Caco-2 (cell line): ENCODE measurements around the gene RPUSD1. TPM values are rescaled to one million over a fixed set of nuclear protein-coding genes. Genes with fewer than 3 reads are reported as not detected.

Source experiments
- BruUV-seq: library from RNA; stranded (reverse); fragments of 400-500 nt; replicated peaks from 2 replicates; lab custom pipeline; 2021; lab: Mats Ljungman, UMichigan
- CTCF ChIA-PET: fragments of 300-600 bp; sonication (Branson Sonifier 250); formaldehyde crosslinking; loops from one replicate; lab custom pipeline; 2022; ENCODE audit warnings: antibody characterized with exemption; lab: Charles Lee
- POLR2A ChIA-PET: fragments of 300-600 bp; sonication (Branson Sonifier 250); formaldehyde crosslinking; loops from one replicate; lab custom pipeline; 2022; ENCODE audit warnings: antibody characterized with exemption; lab: Charles Lee
- DNase-seq, 2 experiments: peaks; one replicate each; pipeline versions ENCODE4 v3.0.0 to v3.0.0-alpha.2; 2020 to 2022
- H3K27me3 ChIP-seq: replicated peaks from 2 replicates; pipeline ENCODE4 v1.6.0; 2011; ENCODE audit warnings: low read length; ENCODE audit not compliant: control insufficient read depth, insufficient read depth
- H3K36me3 ChIP-seq: 2 replicates; pipeline ENCODE4 v1.5.1; 2011; ENCODE audit warnings: low read length; ENCODE audit not compliant: control insufficient read depth, insufficient read depth
- H3K4me1 ChIP-seq: fragments of 250-450 bp; sonication (Bioruptor Pico); 2 replicates; pipeline ENCODE4 v1.5.1; 2020; ENCODE audit warnings: mild to moderate bottlenecking
- H3K4me3 ChIP-seq: 2 replicates; pipeline ENCODE4 v1.5.1; 2011; ENCODE audit warnings: low read depth, mild to moderate bottlenecking, control low read depth, low read length
- H3K9me3 ChIP-seq: fragments of 250-450 bp; sonication (Bioruptor Pico); 2 replicates; pipeline ENCODE4 v1.5.1; 2020; ENCODE audit warnings: mild to moderate bottlenecking, moderate library complexity
- H3K27ac Mint-ChIP-seq: one replicate; pipeline ENCODE4 v1.8.0; 2022; ENCODE audit warnings: mixed read lengths; ENCODE audit not compliant: unreplicated experiment
- H3K27me3 Mint-ChIP-seq: one replicate; pipeline ENCODE4 v1.8.0; 2022; ENCODE audit warnings: mixed read lengths; ENCODE audit not compliant: insufficient read depth, unreplicated experiment
- H3K36me3 Mint-ChIP-seq: one replicate; pipeline ENCODE4 v1.8.0; 2022; ENCODE audit warnings: mild to moderate bottlenecking, mixed read lengths; ENCODE audit not compliant: insufficient read depth, unreplicated experiment
- H3K4me1 Mint-ChIP-seq: one replicate; pipeline ENCODE4 v1.8.0; 2022; ENCODE audit warnings: low read depth, mixed read lengths; ENCODE audit not compliant: unreplicated experiment
- H3K4me3 Mint-ChIP-seq: one replicate; pipeline ENCODE4 v1.8.0; 2022; ENCODE audit warnings: mild to moderate bottlenecking, moderate library complexity, mixed read lengths; ENCODE audit not compliant: unreplicated experiment
- H3K9me3 Mint-ChIP-seq: one replicate; pipeline ENCODE4 v1.8.0; 2022; ENCODE audit warnings: mixed read lengths; ENCODE audit not compliant: unreplicated experiment
- CTCF ChIP-seq, 2 experiments: fragments of 200-600 bp in 1 of 2; IDR thresholded peaks; 1 replicate in 1 of 2; 2 replicates in 1 of 2; pipeline versions ENCODE4 v1.5.1 to v1.8.0; 2011 to 2022; ENCODE audit warnings: antibody characterized with exemption in 1 of 2, control low read depth in 1 of 2, inconsistent platforms in 1 of 2, low read depth in 1 of 2, low read length in 1 of 2, mild to moderate bottlenecking in 1 of 2, moderate library complexity in 1 of 2; ENCODE audit not compliant: insufficient read depth in 1 of 2, severe bottlenecking in 1 of 2, unreplicated experiment in 1 of 2
- intact Hi-C: fragments of 100-400 bp; cut with micrococcal nuclease; formaldehyde crosslinking; loops from one replicate; pipeline ENCODE4 v1.10.0; 2022; ENCODE audit not compliant: unreplicated experiment
- total RNA-seq: library from RNA; stranded (reverse); gene quantifications from 2 replicates; pipeline ENCODE4 v1.2.3, GENCODE V29; 2022

RPUSD1 gene
- total RNA-seq, 1 experiment from 2014 or later = 44.0 TPM

DNA sequence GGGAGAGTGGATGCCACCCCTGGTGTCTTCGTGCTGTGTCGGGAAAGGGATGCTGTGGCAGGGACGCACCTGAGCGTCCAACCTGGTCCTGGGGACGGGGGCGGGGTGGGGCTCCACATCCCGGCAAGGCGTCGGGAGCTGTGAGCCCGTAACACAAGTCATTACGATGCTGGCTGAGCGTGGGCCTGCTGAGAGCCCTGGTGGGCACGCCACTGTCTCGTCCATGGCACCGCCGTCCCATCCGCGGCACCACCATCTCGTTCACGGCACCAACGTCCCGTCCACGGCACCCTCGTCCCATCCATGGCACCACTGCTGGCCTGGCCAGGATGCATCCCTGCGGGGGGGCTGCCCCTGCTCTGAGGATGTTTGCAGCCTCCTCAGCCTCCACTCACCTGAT is 36.4 kb upstream of the RPUSD1 start:
- Histone ChIP-seq H3K27me3 (no peaks in the 10 kb centered on the region), H3K4me3 (no peak overlapping the region), H3K9me3 (no peaks in the 10 kb centered on the region), H3K4me1 (no peaks in the 10 kb centered on the region), H3K36me3 (no peaks in the 10 kb centered on the region)
- intact Hi-C loops = no loop called here
- no peak for TF ChIP-seq CTCF (IDR thresholded peaks at IDR 0.05; ENCODE audit: insufficient read depth in 1 of 2, low read depth in 1 of 2, low read length in 1 of 2, severe bottlenecking in 1 of 2, unreplicated experiment in 1 of 2)
- no peaks in the 10 kb centered on the region for H3K36me3 Mint-ChIP-seq
- CTCF ChIA-PET = no interaction called here
- no peaks in the 10 kb centered on the region for H3K27me3 Mint-ChIP-seq
- H3K4me1 Mint-ChIP-seq = no peaks in the 10 kb centered on the region
- no peak overlapping the region for H3K27ac Mint-ChIP-seq
- DNase-seq = no peak
- no peaks in the 10 kb centered on the region for H3K9me3 Mint-ChIP-seq
- POLR2A ChIA-PET = no interaction called here
- no peak overlapping the region for H3K4me3 Mint-ChIP-seq
- no TSS peak for BruUV-seq

DNA sequence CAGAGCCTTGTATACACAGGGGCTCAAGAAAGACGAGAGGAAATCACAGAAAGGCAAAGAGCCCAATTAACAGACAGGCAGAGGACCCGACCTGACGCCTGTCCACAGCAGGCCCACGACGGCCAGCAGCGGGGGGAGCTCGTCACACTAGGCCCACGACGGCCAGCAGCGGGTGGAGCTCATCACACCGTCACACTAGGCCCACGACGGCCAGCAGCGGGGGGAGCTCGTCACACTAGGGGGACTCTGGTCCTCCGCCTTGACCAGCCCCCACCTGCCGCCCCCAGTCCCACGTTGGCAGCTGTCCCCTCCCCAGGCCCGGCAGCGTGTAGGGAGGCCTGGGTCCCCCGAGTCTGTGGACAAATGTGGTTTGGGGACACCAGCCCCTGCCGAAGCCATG is 36.0 kb upstream of the RPUSD1 start:
- no peak overlapping the region for H3K27ac Mint-ChIP-seq
- Histone ChIP-seq H3K4me1 (no peaks in the 10 kb centered on the region), H3K9me3 (no peaks in the 10 kb centered on the region), H3K36me3 (no peaks in the 10 kb centered on the region), H3K27me3 (no peaks in the 10 kb centered on the region), H3K4me3 (no peak overlapping the region)
- CTCF ChIA-PET = no interaction called here
- H3K9me3 Mint-ChIP-seq = no peaks in the 10 kb centered on the region
- no peak overlapping the region for H3K4me3 Mint-ChIP-seq
- POLR2A ChIA-PET = no interaction called here
- TF ChIP-seq CTCF (IDR thresholded peaks at IDR 0.05; ENCODE audit: insufficient read depth in 1 of 2, low read depth in 1 of 2, low read length in 1 of 2, severe bottlenecking in 1 of 2, unreplicated experiment in 1 of 2) = no peak
- H3K4me1 Mint-ChIP-seq = no peaks in the 10 kb centered on the region
- no TSS peak for BruUV-seq
- intact Hi-C loops = no loop called here
- no peaks in the 10 kb centered on the region for H3K36me3 Mint-ChIP-seq
- H3K27me3 Mint-ChIP-seq = no peaks in the 10 kb centered on the region
- no peak for DNase-seq

- H3K36me3 Mint-ChIP-seq = no peaks in the 10 kb centered on the region
- CTCF ChIA-PET = no interaction called here
- H3K27me3 ChIP-seq = no peaks in the 10 kb centered on the region
- no peaks in the 10 kb centered on the region for H3K36me3 ChIP-seq
- H3K27me3 Mint-ChIP-seq = no peaks in the 10 kb centered on the region
- no peak overlapping the region for H3K4me3 ChIP-seq
- no peaks in the 10 kb centered on the region for H3K4me1 ChIP-seq
- intact Hi-C loops = no loop called here
- no peaks in the 10 kb centered on the region for H3K4me1 Mint-ChIP-seq
- no peaks in the 10 kb centered on the region for H3K9me3 Mint-ChIP-seq
- no TSS peak for BruUV-seq
- H3K27ac Mint-ChIP-seq = no peak overlapping the region
- H3K9me3 ChIP-seq = no peaks in the 10 kb centered on the region
- DNase-seq = no peak
- no peak for TF ChIP-seq CTCF (IDR thresholded peaks at IDR 0.05; ENCODE audit: insufficient read depth in 1 of 2, low read depth in 1 of 2, low read length in 1 of 2, severe bottlenecking in 1 of 2, unreplicated experiment in 1 of 2)
- no peak overlapping the region for H3K4me3 Mint-ChIP-seq
- POLR2A ChIA-PET = no interaction called here
Observed at GRCh38 chr16:822909-823297, 34.7 kb upstream of the RPUSD1 start.
